Measurements from ENCODE around the gene GRID1.

The GRID1 gene

DNA sequence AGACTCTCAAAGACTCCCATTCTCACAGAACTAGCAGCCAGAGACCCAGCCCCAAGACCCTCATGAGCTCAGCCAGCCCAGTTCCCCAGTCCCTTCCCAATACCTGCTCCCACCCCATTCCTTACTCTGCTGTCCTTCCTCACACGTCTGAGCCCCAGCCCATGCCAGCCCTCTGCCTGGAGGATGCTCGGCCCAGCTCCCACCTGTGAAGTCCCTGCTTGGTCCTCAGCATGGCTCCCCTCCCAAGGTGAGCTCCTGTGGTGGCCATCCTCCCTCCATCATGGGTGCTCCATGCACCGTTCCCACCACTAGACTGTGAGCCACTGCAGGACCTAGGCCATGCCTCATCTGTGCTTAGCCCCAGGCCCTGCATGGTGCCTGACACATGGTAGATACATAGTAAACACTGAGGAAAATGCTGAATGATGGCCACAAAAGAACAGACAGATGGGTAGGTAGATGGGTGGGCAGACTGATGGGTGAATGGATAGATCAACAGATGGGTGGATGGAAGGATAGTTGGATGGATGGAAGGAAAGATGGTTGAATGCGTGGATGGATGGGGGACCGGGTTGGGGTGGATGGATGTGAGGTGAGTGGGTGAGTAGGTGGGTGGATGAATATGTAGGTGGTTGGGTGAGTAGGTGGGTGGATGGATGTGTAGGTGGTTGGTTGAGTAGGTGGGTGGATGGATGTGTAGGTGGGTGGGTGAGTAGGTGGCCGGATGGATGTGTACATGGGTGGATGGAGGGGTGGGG, 138.9 kb downstream of the GRID1 start:
- DNase-seq (ENCODE audit: low spot score), result no peak

GRCh38 chr10:86226781-86227201, 139.8 kb downstream of the GRID1 start:
- DNase-seq (ENCODE audit: low spot score), result no peak

DNA sequence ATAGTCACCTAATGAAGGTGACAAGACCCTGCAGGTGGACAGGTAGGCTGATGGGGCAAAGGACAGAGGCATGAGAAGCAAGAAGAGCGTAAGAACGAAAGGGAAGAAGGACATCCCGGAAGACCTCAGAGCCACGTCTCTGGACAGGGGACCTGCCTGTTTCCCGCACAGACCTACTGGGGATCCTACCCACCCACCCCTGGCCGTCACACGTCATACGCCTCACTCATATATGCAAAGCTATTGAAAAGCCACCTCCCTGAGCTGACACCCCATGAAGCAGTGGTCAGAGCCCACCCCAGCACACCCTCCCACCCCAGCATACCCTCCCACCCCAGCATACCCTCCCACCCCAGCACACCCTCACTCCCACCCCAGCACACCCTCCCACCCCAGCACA, 140.6 kb downstream of the GRID1 start:
- no peak for DNase-seq (ENCODE audit: low spot score)

DNA sequence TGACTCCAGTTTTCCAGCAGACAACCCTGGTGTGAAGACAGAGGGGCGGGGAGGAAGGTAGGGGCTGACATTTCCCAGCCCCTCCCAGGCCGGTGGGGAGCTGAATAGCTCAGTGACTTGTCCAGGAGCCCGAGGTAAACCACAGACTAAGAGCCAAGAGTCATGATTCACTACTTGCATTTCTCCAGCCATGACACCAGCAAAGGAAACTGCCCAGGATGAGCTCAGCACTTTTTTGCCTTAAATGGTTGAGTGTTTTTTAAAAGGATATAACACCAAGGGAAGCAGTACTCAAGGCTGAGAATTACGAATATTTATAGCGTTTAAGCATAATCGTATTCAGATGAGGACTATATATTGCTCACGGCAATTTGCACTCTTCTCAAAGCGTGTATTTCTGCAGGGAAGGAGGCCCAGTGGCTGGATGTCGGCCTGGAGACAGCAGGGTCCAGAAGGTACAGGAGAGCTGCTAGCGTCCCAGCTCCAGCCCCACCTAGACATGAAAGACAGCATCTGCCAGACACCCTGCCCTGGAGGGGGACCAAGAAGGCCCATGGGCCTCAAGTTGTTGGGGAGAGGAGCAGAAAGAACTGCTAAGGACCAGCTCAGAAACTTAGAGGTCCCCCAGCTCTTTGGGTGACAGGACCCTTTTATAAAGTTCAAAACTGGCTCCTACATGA, 141.4 kb downstream of the GRID1 start:
- DNase-seq (ENCODE audit: low spot score), result no peak

GRCh38 chr10:86224354-86225102, 142.1 kb downstream of the GRID1 start:
- no peak for DNase-seq (ENCODE audit: low spot score)

DNA sequence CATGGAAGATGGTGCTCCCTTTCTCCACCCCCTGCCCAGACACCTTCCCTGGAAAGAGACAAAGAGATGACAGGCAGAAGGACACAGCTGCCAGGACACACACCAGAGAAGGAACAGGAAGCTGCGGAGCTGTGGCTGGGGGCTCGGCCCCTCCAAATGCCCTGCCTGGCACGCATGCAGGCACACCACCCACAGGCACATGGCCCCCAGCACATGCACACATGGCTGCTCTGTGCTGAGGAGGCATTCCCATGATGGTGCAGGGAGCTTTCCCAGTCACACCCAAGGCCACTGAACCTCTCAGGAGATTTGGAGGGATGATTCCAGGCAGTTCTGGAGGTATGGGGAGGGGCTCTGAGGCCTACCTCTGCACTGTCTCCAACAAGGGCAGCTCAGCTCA, 143.3 kb downstream of the GRID1 start:
- DNase-seq (ENCODE audit: low spot score), result no peak

DNA sequence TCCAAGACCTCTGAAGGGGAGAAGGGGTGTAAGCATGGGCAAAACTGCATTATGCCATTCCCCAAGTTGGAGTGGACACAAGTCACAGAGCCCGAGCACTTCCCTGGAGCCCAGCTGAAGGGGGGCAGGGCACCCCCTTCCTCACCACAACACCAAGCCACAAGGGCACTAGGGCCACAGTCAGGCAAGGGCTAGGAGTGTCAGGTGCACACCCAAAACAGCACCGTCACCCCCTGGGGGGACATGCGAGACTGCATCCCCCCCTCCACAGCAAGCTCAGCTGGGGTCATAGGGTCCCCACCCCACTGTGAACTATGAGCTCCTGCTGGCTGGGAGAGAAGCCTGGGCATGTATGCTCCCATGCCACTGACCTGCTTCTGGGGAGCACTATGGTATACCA, 143.9 kb downstream of the GRID1 start:
- no peak for DNase-seq (ENCODE audit: low spot score)

- no peak for DNase-seq (ENCODE audit: low spot score)
These were observed 144.3 kb downstream of the GRID1 start for GRCh38 chr10:86222336-86222650.

- no peak for DNase-seq (ENCODE audit: low spot score)
These were observed 144.9 kb downstream of the GRID1 start for GRCh38 chr10:86221442-86222335.

- DNase-seq (ENCODE audit: low spot score), result no peak
These were observed 146.0 kb downstream of the GRID1 start for GRCh38 chr10:86220626-86221025.

DNA sequence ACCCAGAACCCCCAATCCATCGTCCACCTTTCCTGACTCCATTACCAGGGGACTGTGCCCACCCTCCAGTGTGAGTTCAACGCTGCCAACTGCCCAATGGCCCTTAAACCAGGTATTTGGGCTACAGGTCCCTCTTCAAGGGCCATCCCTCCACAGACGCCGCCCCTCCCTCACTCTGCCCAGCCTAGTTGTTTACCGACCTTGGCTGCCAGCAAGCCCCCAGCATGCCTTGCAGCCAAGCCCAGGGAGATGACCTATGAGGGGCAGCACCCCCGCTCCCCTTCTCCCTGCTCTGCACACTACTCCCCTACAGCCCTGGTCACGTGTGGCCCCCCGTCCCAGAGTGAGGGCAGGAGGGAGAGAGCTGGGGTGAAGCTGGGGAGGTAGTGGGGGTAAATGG, 147.3 kb downstream of the GRID1 start:
- DNase-seq (ENCODE audit: low spot score), result no peak

DNA sequence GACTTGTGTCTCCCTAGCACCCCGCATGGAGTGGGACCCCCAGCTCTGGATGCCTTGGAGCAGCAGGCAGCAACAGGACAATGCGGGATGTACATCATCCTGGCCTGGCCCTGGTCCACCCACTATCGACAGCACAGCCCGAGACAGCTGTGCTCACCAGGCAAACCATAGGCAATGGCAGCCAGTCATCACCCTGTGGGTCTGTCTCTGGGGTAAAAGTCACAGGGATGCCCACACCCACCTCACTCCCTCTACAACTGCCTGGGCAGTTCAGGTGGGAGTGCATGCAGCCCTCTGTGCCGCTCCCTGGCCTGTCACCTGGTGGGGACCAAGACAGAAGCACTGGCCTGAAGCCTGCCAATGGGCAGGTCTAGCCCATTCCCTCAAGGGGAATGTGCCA, 147.8 kb downstream of the GRID1 start:
- DNase-seq (ENCODE audit: low spot score), result no peak

DNA sequence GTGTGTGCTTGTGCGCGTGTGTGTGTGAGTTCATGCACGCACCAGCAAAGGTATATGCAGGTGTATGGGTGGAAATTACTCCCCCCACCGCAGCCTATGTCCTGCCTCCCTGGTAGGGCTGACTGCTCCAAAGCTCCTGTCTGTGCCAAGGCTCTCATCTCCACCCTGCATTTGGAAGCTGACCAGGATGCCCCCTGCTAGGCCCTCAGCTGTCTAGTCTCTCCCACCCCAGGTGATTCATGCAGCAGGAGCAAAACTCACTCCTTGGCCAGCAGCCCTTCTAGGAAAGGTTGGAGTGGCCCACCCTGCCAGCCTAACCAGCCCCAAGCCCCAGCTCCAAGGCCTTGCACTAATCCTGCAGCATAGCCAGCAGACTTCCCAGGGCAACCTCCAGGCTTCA, 148.4 kb downstream of the GRID1 start:
- DNase-seq (ENCODE audit: low spot score), result no peak

GRCh38 chr10:86217371-86218080, 149.1 kb downstream of the GRID1 start:
- DNase-seq (ENCODE audit: low spot score), result peak; percentile 43

- DNase-seq (ENCODE audit: low spot score), result no peak
These were observed 149.7 kb downstream of the GRID1 start for GRCh38 chr10:86216886-86217285.

GRCh38 chr10:86215712-86216111, 150.9 kb downstream of the GRID1 start:
- no peak for DNase-seq (ENCODE audit: low spot score)

DNA sequence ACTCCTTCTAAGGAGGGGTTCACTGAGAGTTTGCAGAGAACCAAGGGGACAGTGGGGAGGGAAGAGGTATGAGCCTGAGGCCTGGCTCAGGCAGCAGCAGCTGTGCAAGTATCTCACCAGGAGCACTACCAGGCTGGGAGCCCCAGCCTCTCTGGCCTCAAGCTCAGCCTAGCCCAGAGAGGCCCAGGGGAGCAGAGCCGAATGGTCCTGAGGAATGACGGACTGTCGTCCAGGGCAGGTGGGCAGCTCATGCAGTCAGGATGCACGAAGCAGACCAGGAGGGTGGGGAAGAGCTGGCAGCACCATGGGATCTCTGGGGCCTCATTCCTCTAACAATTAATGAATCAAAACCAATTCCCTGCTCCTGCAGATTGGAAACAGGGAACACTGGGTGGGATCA, 151.5 kb downstream of the GRID1 start:
- no peak for DNase-seq (ENCODE audit: low spot score)

GRCh38 chr10:86213148-86213547, 153.4 kb downstream of the GRID1 start:
- DNase-seq (ENCODE audit: low spot score), result no peak

GRCh38 chr10:86212391-86212700, 154.2 kb downstream of the GRID1 start:
- no peak for DNase-seq (ENCODE audit: low spot score)

GRCh38 chr10:86211691-86212390, 154.8 kb downstream of the GRID1 start:
- no peak for DNase-seq (ENCODE audit: low spot score)

GRCh38 chr10:86210416-86210815, 156.2 kb downstream of the GRID1 start:
- no peak for DNase-seq (ENCODE audit: low spot score)

Data from putamen (tissue), 1 donor.